ENCODE measurements around the gene FANCC. TPM values are rescaled to one million over a fixed set of nuclear protein-coding genes. Genes with fewer than 3 reads are reported as not detected.

The FANCC gene
- total and polyA plus RNA-seq, 2 of the 13 experiments (the other 11 are each of a cell fraction or from before 2014, with no cell fraction given): 7.4 to 8.6 TPM

- Histone ChIP-seq H2AFZ (ENCODE audit: low read length) (no peak overlapping the region), H3K36me3 (replicated peaks in 1 of 2; ENCODE audit: control insufficient read depth in 1 of 2, insufficient read depth in 2 of 2, low read length in 2 of 2) (no peaks in the 10 kb centered on the region), H3K9ac (ENCODE audit: insufficient read depth, low read depth, low read length) (no peak overlapping the region), H3K9me3 (ENCODE audit: low read length) (peaks cover 11% of the 10 kb centered on the region; the same call in 1 of the 2 replicates), H3K4me3 (replicated peaks in 1 of 3; ENCODE audit: insufficient read depth in 1 of 3, low read depth in 2 of 3, low read length in 3 of 3) (no peak overlapping the region), H3K79me2 (ENCODE audit: insufficient read depth, low read length) (peaks cover 5% of the 10 kb centered on the region), H4K20me1 (ENCODE audit: insufficient read depth, low read length) (no peaks in the 10 kb centered on the region), H3K4me2 (ENCODE audit: low read depth, low read length) (no peak overlapping the region), H3K27ac (ENCODE audit: extremely low read length, insufficient read depth, low read length) (no peak overlapping the region), H3K27me3 (ENCODE audit: control insufficient read depth in 1 of 2, insufficient read depth in 2 of 2, low read length in 2 of 2) (no peaks in the 10 kb centered on the region), H3K4me1 (ENCODE audit: insufficient read depth, low read length) (peaks cover 8% of the 10 kb centered on the region)
- in situ Hi-C loops (cut with HindIII; ENCODE audit: extremely low pct_ligation_motif_present, low pct_unique_long_range_greater_than_20kb) (no loop called here), intact Hi-C loops (cut with micrococcal nuclease; ENCODE audit: unreplicated experiment) (no loop called here)
- ATAC-seq: no peak
- BruUV-seq (replicated peaks): no TSS peak
- FAIRE-seq: no peak
- CTCF ChIA-PET (ENCODE audit: low intra/inter-chr PET ratio, low total read pairs): no interaction called here
- POLR2A ChIA-PET: no interaction called here
- TF ChIP-seq DNMT1 (CRISPR knock-in tag; IDR thresholded peaks at IDR 0.05) (no peak), ZKSCAN8 (CRISPR knock-in tag; IDR thresholded peaks at IDR 0.05; ENCODE audit: borderline replicate concordance) (no peak), SOX6 (IDR thresholded peaks at IDR 0.05) (no peak), SOX6 (CRISPR knock-in tag; IDR thresholded peaks at IDR 0.05) (no peak), ZSCAN21 (CRISPR knock-in tag; IDR thresholded peaks at IDR 0.05; ENCODE audit: borderline replicate concordance) (no peak), MLX (CRISPR knock-in tag; IDR thresholded peaks at IDR 0.05) (no peak), SETDB1 (CRISPR knock-in tag; IDR thresholded peaks at IDR 0.05; ENCODE audit: borderline replicate concordance) (no peak)
- no peak for DNase-seq (ENCODE audit: low spot score)
Observed at GRCh38 chr9:95277509-95277908, 40.0 kb downstream of the FANCC start.

- ChIA-PET POLR2A (no interaction called here), CTCF (ENCODE audit: low intra/inter-chr PET ratio, low total read pairs) (no interaction called here)
- no TSS peak for BruUV-seq (replicated peaks)
- no peak for ATAC-seq
- Histone ChIP-seq H3K27me3 (ENCODE audit: control insufficient read depth in 1 of 2, insufficient read depth in 2 of 2, low read length in 2 of 2) (no peaks in the 10 kb centered on the region), H3K4me3 (replicated peaks in 1 of 3; ENCODE audit: insufficient read depth in 1 of 3, low read depth in 2 of 3, low read length in 3 of 3) (no peak overlapping the region), H3K4me2 (ENCODE audit: low read depth, low read length) (no peak overlapping the region), H2AFZ (ENCODE audit: low read length) (no peak overlapping the region), H3K36me3 (replicated peaks in 1 of 2; ENCODE audit: control insufficient read depth in 1 of 2, insufficient read depth in 2 of 2, low read length in 2 of 2) (no peaks in the 10 kb centered on the region), H3K9me3 (ENCODE audit: low read length) (peaks cover 11% of the 10 kb centered on the region; the same call in 1 of the 2 replicates), H4K20me1 (ENCODE audit: insufficient read depth, low read length) (no peaks in the 10 kb centered on the region), H3K9ac (ENCODE audit: insufficient read depth, low read depth, low read length) (no peak overlapping the region), H3K79me2 (ENCODE audit: insufficient read depth, low read length) (peaks cover 4% of the 10 kb centered on the region), H3K4me1 (ENCODE audit: insufficient read depth, low read length) (peaks cover under 1% of the 10 kb centered on the region; the same call in 1 of the 2 replicates), H3K27ac (ENCODE audit: extremely low read length, insufficient read depth, low read length) (no peak overlapping the region)
- 95% methylated on average over 8 of the region's 8 CpGs for WGBS (ENCODE audit: low lambda C conversion rate)
- no peak for DNase-seq (ENCODE audit: low spot score)
- intact Hi-C loops (cut with micrococcal nuclease; ENCODE audit: unreplicated experiment) (no loop called here), in situ Hi-C loops (cut with HindIII; ENCODE audit: extremely low pct_ligation_motif_present, low pct_unique_long_range_greater_than_20kb) (no loop called here)
- FAIRE-seq: no peak
- TF ChIP-seq ZNF619 (CRISPR knock-in tag; IDR thresholded peaks at IDR 0.05) (no peak), ATF4 (CRISPR knock-in tag; IDR thresholded peaks at IDR 0.05) (no peak), ZNF276 (CRISPR knock-in tag; IDR thresholded peaks at IDR 0.05; ENCODE audit: low read depth) (no peak), ZNF160 (CRISPR knock-in tag; IDR thresholded peaks at IDR 0.05) (no peak), HNF4A (CRISPR knock-in tag; IDR thresholded peaks at IDR 0.05) (no peak), POGZ (CRISPR knock-in tag; IDR thresholded peaks at IDR 0.05) (no peak), KLF11 (CRISPR knock-in tag; IDR thresholded peaks at IDR 0.05) (no peak), FIP1L1 (IDR thresholded peaks at IDR 0.05; ENCODE audit: borderline replicate concordance, insufficient read depth, low read depth, low read length) (no peak), RXRA (CRISPR knock-in tag; IDR thresholded peaks at IDR 0.05) (no peak), ISL2 (CRISPR knock-in tag; IDR thresholded peaks at IDR 0.05) (no peak), REL (CRISPR knock-in tag; conservative IDR thresholded peaks at IDR 0.05) (no peak)
Observed at GRCh38 chr9:95276395-95276954, 41.0 kb downstream of the FANCC start.
